Activated CD4-positive, alpha-beta T cell treated with anti-CD3 and anti-CD28 coated beads, Interleukin-2, amount 50 U/mL, for 4 hours (primary cell): ENCODE results near the gene KIRREL1.
A peak's percentile ranks its signal among the peaks of the same experiment; 100 is the strongest.

Experiments
- DNase-seq, 2 experiments: peaks; one replicate each; pipeline ENCODE4 v3.0.0-alpha.2; 2020

The KIRREL1 gene

GRCh38 chr1:157993147-157993917, at the start of gene KIRREL1:
Gene KIRREL1 (plus strand): TSS chr1:157993645. CDS start chr1:157993677, 32 bp downstream.
- no peak for DNase-seq

DNA sequence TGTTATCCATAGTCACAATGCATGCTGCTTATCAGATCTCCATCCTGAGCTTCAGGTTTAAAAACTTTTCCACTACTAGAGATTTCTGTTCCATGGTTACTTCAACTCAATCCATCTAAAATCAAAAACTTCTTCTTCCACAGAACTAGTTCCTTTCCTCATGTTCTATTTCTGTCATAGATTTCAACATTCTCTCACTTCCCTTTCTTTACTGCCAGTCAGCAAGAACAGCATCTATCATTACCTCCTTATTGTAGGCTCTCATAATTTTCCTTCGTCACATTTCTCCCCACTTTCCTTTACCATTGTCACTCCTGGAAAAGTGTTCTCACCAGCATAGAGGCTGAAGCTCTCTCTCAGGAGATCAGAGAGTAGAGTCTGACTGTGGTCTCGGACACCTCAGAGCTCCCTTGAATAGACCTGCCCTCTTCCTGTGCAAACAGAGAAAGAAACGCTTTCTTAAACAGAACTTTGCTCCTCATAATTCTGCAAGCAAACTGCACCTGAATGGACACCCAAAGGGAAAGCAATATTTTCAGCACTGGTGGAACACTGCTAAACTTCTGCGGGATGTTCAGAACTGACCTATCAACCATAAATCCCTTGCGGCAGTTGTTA, 48.7 kb upstream of the KIRREL1 start:
- no peak for DNase-seq

- no peak for DNase-seq
Measured at GRCh38 chr1:157948312-157949073, 45.0 kb upstream of the KIRREL1 start.

GRCh38 chr1:157949074-157949354, 44.4 kb upstream of the KIRREL1 start:
- DNase-seq = no peak

DNA sequence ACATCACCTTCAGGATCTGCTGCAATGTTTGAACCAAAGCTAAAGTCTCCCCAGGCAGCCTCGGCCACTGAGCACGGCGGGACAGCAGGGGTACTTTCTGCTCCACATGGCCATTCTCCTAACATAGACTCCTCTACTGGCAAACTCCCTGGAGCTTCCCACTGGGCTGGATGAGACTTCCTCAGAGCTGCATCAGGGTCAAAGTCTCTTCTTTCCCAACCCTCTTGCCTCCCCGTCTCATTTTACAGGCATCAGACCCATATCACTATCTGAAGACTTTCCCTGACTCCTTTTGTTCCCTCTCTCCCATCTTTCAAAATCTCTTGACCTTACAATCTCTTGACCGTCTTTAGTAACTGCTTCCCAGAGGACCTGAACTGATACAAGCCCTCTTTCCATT, 42.2 kb upstream of the KIRREL1 start:
- no peak for DNase-seq

GRCh38 chr1:157952601-157953000, 40.8 kb upstream of the KIRREL1 start:
- no peak for DNase-seq

GRCh38 chr1:157955221-157955620, 38.2 kb upstream of the KIRREL1 start:
- no peak for DNase-seq

GRCh38 chr1:157955857-157956256, 37.6 kb upstream of the KIRREL1 start:
- DNase-seq = no peak

- DNase-seq = no peak
Measured at GRCh38 chr1:157956732-157957131, 36.7 kb upstream of the KIRREL1 start.

- no peak for DNase-seq
Measured at GRCh38 chr1:157958263-157958662, 35.2 kb upstream of the KIRREL1 start.

DNA sequence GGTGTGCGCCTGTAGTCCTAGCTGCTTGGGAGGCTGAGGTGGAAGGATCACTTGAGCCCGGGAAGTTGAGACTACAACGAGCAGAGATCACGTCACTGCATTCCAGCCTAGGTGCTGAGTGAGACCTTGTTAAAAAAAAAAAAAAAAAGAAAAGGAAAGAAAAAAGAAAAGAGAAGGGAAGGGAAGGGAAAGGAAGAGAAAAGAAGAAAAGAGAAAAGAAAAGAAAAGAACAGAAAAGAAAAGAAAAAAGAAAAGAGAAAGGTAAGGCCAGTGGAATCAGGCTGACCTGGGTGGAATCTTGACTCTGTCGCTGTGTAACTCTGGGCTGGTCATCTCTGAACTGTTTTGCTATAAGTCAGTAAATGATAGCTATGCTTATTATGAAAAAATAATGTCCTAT, 33.7 kb upstream of the KIRREL1 start:
- no peak for DNase-seq

DNA sequence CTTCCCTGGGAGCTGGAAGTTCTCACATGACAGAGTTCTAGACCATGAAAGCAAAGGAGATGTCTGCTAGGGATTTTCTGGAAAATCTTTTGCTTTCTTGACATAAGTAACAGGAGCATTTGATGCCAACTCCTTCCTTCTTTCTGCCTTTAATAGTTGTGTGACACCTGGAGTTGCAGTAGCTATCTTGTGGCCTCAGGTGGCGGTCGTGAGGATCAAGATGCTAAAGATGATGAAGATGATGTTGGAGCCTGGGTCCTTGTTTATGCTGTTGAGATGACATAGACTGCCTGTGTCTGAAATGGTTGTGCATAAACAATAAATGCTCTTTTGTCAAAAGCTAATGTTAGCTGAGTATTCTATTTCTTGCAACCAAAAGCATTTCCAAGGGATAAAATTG, 32.7 kb upstream of the KIRREL1 start:
- DNase-seq = no peak

DNA sequence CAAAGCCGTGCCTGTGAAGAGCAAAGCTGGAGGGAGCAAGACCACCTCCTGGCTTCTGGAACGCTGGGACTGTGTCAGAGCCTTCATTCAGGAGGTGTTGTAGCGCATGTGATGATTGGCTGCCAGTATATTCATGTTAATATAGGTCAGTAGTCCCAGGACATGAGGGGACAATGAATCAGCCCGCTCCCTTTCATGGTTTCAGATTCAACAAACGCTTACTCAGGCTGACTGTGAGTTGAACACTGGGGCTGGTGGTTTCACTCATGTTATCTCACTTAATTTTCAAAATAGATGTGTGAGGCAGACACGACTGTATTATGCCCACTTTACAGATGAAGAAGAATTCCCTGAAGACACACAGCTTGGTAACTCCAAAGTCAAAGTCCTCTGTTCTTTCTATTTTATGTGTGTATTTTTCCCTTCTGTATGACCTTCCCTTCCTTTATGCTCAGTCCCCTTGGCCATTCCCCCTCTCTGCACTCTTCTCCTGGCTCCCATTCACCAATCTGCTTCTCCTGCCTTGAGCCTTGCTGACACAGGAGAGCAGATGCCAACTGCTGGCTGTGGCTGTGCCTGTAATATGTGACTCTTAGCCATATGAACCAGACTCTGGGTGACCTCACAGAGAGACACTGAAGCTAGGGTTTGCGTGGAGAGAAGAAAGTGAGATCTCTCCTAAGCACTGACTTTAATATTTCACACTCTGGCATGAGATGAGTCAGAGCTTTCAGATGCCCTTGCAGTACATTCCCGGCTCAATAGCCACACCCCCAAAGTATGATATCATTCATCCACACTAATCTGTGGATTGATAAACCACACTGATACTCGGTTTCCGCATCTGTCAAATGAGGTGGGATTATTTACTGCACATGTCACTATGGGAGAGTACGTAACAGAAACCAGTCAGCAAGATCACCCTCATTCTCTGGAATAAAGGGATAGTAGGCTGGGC, 31.4 kb upstream of the KIRREL1 start:
- no peak for DNase-seq

DNA sequence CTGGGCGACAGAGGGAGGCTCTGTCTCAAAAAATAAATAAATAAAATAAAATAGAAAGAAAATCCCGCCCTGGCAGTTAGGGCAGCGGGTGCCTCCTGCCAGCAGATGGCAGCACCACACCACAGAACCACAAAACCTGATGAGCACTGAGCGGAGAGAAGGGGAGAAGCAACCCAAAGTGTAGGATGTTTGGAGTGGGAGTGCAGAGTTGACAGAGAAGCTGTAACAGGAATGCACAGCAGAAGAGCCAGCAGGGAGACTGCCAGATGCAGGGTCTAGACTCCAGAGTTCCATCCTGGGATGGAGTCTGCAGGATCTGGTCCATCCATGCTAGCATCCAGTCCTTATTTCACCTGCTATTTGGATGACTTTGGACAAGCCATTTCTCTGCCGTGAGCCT, 29.7 kb upstream of the KIRREL1 start:
- DNase-seq = peak; percentile 19 to 21

- DNase-seq = no peak
Measured at GRCh38 chr1:157965584-157965983, 27.9 kb upstream of the KIRREL1 start.

- no peak for DNase-seq
Measured at GRCh38 chr1:157966031-157966537, 27.4 kb upstream of the KIRREL1 start.

- no peak for DNase-seq
Measured at GRCh38 chr1:157967205-157967604, 26.2 kb upstream of the KIRREL1 start.

- DNase-seq = no peak
Measured at GRCh38 chr1:157968508-157968907, 24.9 kb upstream of the KIRREL1 start.

- no peak for DNase-seq
Measured at GRCh38 chr1:157968946-157969345, 24.5 kb upstream of the KIRREL1 start.

DNA sequence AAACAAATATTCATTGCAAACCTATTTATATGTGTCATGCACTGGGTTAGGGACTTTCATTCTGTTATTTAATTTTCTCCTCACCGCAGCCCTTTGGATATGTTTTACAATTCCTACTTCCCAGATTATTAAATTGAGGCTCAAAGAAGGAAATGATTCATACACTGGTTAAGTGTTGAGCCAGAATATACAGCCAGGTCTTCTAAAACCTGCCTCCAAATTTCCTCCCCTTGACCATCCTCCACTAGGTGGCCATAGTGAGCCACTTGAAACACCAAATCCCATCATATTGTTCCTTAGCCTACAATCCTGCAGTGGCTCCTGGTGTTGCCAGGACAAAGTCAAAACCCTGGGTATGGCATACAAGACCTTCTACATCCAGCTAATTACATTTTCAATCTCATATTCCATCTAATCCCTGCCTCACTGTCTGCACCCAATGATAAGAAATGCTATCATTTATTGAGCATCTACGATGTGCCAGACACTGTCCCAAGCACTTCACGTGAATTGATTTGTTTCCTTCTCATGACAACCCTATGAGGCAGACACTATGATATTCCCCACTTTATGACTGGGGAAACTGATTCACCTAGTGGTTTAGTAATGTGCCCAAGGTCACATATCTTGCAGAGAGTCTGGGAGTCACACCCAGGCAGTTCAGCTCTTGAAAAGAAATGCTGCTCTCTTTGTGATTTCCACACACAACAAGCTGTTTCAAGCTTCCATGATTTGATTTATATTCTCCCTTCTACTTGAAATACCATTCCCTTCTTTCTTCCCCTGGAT, 23.6 kb upstream of the KIRREL1 start:
- no peak for DNase-seq

- DNase-seq = no peak
Measured at GRCh38 chr1:157971769-157972168, 21.7 kb upstream of the KIRREL1 start.
